ENCODE data around the gene DOK6.

DOK6 gene

DNA sequence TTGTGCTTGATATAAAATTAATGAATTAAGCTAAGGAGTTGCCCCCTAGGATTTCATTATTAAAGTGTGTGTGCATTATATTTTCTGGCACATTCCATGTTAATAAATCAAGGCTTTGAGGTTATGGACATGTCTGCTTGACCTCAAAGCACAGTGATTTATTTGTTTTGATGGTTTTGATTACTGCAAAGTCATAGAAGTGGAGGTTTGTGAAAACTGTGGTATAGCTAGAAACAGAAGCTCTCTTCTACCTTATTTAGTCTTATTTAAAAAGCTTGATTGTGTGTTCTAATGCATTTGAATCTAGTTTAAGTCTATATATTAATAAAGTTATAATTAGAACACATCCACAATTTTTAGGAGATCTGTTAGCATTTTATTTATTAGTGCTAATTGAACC lies 32.2 kb downstream of the DOK6 start:
- H3K27me3 ChIP-seq (ENCODE audit: control insufficient read depth, insufficient read depth, low read length), result no peaks in the 10 kb centered on the region
- no peak overlapping the region for H3K27ac ChIP-seq (ENCODE audit: low read length)
- no peaks in the 10 kb centered on the region for H3K36me3 ChIP-seq (ENCODE audit: control insufficient read depth, insufficient read depth, low read length)
- H3K4me1 ChIP-seq (ENCODE audit: control insufficient read depth, insufficient read depth, low read length), result no peaks in the 10 kb centered on the region
- no peaks in the 10 kb centered on the region for H3K9me3 ChIP-seq (ENCODE audit: control insufficient read depth, insufficient read depth, low read length)
- DNase-seq (ENCODE audit: low read depth, low spot score), result no peak
- no peak overlapping the region for H3K4me3 ChIP-seq (ENCODE audit: low read length)

DNA sequence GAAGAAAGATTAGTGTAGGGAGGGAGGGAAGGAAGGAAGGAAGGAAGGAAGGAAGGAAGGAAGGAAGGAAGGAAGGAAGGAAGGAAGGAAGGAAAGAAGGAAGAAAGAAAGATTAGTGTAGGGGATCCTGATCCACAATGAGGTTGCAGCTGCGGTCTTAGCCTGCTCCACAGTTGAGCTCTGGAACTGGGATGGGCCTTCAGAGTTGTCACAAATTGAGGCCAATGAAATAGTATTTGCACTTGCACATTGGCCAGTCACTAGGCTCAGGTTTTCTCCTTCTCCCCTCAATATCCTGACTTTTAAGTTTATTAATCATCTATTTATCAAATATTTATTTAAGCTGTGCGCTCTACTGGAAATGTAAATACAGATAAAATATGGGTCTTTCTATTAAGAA lies 34.3 kb downstream of the DOK6 start:
- DNase-seq (ENCODE audit: low read depth, low spot score), result no peak
- H3K27me3 ChIP-seq (ENCODE audit: control insufficient read depth, insufficient read depth, low read length), result no peaks in the 10 kb centered on the region
- no CpG with 5 or more reads among the region's 2 CpGs for WGBS (ENCODE audit: insufficient coverage, insufficient read length)
- H3K27ac ChIP-seq (ENCODE audit: low read length), result no peak overlapping the region
- no peaks in the 10 kb centered on the region for H3K36me3 ChIP-seq (ENCODE audit: control insufficient read depth, insufficient read depth, low read length)
- no peaks in the 10 kb centered on the region for H3K4me1 ChIP-seq (ENCODE audit: control insufficient read depth, insufficient read depth, low read length)
- no peak overlapping the region for H3K4me3 ChIP-seq (ENCODE audit: low read length)
- H3K9me3 ChIP-seq (ENCODE audit: control insufficient read depth, insufficient read depth, low read length), result no peaks in the 10 kb centered on the region

DNA sequence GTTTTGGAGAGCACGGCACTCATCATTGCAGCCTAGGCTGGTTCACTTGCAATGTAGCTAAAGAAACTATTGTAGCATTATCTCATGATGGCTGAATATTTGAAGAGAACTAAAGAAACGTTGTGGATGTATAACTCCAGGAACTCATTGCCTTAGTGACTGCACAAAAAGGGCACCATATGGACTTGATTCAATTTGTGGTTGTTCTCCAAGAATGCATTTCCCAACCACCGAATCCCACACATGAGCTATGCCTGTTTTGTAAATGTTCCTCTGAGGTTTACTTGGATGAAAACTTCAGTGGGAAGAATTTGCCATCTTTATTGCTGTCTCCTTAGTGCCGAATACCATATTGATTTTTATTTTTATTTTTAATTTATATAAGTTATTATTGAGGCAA lies 43.5 kb downstream of the DOK6 start:
- no peak for DNase-seq (ENCODE audit: low read depth, low spot score)
- H3K9me3 ChIP-seq (ENCODE audit: control insufficient read depth, insufficient read depth, low read length), result no peaks in the 10 kb centered on the region
- no peaks in the 10 kb centered on the region for H3K36me3 ChIP-seq (ENCODE audit: control insufficient read depth, insufficient read depth, low read length)
- H3K4me1 ChIP-seq (ENCODE audit: control insufficient read depth, insufficient read depth, low read length), result no peaks in the 10 kb centered on the region
- no CpG with 5 or more reads among the region's 4 CpGs for WGBS (ENCODE audit: insufficient coverage, insufficient read length)
- H3K27ac ChIP-seq (ENCODE audit: low read length), result no peak overlapping the region
- no peaks in the 10 kb centered on the region for H3K27me3 ChIP-seq (ENCODE audit: control insufficient read depth, insufficient read depth, low read length)
- H3K4me3 ChIP-seq (ENCODE audit: low read length), result no peak overlapping the region

DNA sequence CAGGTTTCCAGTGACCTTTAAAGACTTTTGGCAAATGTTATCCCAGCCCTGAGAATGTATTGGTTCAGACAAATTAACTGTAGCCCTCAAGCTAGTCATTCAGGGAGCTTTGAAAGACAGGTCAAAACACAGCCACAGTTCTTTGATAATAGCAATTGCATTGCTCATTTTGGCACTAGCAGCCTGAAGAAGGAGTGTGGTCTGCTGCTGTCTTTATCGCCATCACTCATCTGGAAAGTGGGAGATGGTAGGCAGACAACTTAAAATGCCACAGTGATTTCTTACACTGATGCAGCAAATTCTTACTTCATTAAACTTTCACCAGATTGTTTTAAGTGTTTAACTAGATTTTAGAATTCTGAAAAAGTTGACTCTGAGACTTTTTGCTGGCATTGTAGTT lies 47.2 kb downstream of the DOK6 start:
- Histone ChIP-seq H3K4me3 (ENCODE audit: low read length) (no peak overlapping the region), H3K27me3 (ENCODE audit: control insufficient read depth, insufficient read depth, low read length) (no peaks in the 10 kb centered on the region), H3K36me3 (ENCODE audit: control insufficient read depth, insufficient read depth, low read length) (no peaks in the 10 kb centered on the region), H3K27ac (ENCODE audit: low read length) (no peak overlapping the region), H3K4me1 (ENCODE audit: control insufficient read depth, insufficient read depth, low read length) (no peaks in the 10 kb centered on the region), H3K9me3 (ENCODE audit: control insufficient read depth, insufficient read depth, low read length) (no peaks in the 10 kb centered on the region)
- DNase-seq (ENCODE audit: low read depth, low spot score), result no peak
- no CpG with 5 or more reads among the region's 1 CpG for WGBS (ENCODE audit: insufficient coverage, insufficient read length)

DNA sequence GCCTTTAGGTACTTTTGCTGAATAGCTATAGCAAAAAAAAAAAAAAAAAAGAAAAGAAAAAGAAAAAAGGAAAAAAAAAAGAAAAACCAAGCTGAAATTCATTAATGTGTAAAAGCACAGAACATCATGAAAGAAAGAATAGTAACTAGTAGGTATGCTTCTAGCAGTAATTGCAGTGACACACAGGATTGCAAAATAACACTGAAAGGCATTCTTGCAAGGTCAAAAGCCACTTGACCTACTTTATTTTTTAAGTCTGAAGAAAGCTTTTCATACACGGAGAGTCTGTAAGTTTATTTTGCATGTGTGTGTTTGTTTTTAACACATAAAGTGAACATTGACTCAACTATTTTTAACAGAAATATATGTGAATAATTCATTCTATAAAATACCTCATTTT lies 54.4 kb downstream of the DOK6 start:
- Histone ChIP-seq H3K27ac (ENCODE audit: low read length) (no peak overlapping the region), H3K36me3 (ENCODE audit: control insufficient read depth, insufficient read depth, low read length) (no peaks in the 10 kb centered on the region), H3K4me1 (ENCODE audit: control insufficient read depth, insufficient read depth, low read length) (no peaks in the 10 kb centered on the region), H3K9me3 (ENCODE audit: control insufficient read depth, insufficient read depth, low read length) (no peaks in the 10 kb centered on the region), H3K27me3 (ENCODE audit: control insufficient read depth, insufficient read depth, low read length) (no peaks in the 10 kb centered on the region), H3K4me3 (ENCODE audit: low read length) (no peak overlapping the region)
- WGBS (ENCODE audit: insufficient coverage, insufficient read length), result no CpG with 5 or more reads among the region's 1 CpG
- DNase-seq (ENCODE audit: low read depth, low spot score), result no peak

DNA sequence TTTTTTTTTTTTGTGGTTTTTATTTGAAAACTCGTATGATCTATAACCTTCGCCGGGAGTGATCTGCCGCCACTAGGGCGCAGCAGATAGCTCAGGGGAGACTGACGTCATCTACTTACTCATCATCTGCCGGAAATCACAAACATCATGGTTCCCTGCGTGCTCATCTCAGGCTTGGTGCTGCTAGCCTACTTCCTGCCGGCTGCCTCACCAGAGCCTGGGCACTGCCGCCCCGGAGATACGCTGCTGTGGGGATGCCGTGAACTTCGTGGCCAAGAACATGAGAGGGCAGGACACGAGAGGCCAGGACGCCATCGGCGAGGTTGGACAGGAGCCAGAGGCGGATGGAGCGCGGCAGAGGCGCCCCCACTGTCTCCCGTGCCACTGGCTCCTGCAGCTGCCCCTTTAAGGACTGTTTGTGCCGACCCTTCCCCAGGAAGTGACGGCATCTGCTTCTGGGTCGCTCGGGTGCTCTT lies 68.8 kb downstream of the DOK6 start:
- no CpG with 5 or more reads among the region's 27 CpGs for WGBS (ENCODE audit: insufficient coverage, insufficient read length)
- no peaks in the 10 kb centered on the region for H3K9me3 ChIP-seq (ENCODE audit: control insufficient read depth, insufficient read depth, low read length)
- H3K36me3 ChIP-seq (ENCODE audit: control insufficient read depth, insufficient read depth, low read length), result no peaks in the 10 kb centered on the region
- DNase-seq (ENCODE audit: low read depth, low spot score), result no peak
- no peak overlapping the region for H3K27ac ChIP-seq (ENCODE audit: low read length)
- H3K27me3 ChIP-seq (ENCODE audit: control insufficient read depth, insufficient read depth, low read length), result no peaks in the 10 kb centered on the region
- no peak overlapping the region for H3K4me3 ChIP-seq (ENCODE audit: low read length)
- H3K4me1 ChIP-seq (ENCODE audit: control insufficient read depth, insufficient read depth, low read length), result 0 out of 2 replicates have a peak, but pooled peaks cover 1% of the 10 kb centered on the region

DNA sequence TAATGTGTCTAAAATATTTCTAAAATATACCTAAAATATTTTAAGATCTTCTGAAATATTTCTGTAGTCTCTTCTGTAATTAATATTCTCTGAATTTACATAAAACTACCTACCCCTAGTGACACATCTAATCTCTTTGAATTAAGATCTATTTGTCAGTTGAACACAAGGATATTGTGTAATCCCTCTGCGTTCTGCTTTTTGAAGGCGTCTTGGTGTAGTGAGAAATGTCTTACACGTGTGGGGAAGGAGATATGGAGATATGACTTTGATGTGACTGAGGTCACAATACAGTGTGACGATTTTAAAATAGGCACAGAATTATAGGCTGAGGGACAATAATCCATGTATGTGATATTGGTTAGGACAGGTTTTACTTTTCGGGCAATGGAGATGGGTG lies 79.8 kb downstream of the DOK6 start:
- Histone ChIP-seq H3K27me3 (ENCODE audit: control insufficient read depth, insufficient read depth, low read length) (no peaks in the 10 kb centered on the region), H3K4me1 (ENCODE audit: control insufficient read depth, insufficient read depth, low read length) (no peaks in the 10 kb centered on the region), H3K36me3 (ENCODE audit: control insufficient read depth, insufficient read depth, low read length) (no peaks in the 10 kb centered on the region), H3K27ac (ENCODE audit: low read length) (no peak overlapping the region), H3K4me3 (ENCODE audit: low read length) (no peak overlapping the region), H3K9me3 (ENCODE audit: control insufficient read depth, insufficient read depth, low read length) (no peaks in the 10 kb centered on the region)
- no CpG with 5 or more reads among the region's 5 CpGs for WGBS (ENCODE audit: insufficient coverage, insufficient read length)
- DNase-seq (ENCODE audit: low read depth, low spot score), result no peak

DNA sequence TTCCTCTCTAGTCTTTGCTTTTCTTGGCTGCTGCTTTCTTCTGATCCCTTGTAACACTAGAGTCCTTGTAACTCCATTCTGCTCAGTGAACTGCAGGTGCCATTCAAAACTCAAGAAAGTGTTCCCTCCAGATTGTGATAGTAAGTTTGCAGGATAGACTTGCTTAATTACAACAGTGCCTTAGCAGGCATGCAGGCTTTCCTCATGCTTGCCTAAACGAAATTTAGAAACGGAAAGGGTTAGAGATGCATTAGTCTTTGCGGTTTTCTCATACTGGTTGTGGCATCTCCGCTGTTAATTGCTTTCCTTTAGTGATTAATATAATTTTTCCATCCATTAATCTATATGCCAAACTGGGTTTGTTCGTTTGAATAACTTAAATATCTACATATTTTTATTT lies 82.9 kb downstream of the DOK6 start:
- WGBS (ENCODE audit: insufficient coverage, insufficient read length), result no CpG with 5 or more reads among the region's 5 CpGs

DNA sequence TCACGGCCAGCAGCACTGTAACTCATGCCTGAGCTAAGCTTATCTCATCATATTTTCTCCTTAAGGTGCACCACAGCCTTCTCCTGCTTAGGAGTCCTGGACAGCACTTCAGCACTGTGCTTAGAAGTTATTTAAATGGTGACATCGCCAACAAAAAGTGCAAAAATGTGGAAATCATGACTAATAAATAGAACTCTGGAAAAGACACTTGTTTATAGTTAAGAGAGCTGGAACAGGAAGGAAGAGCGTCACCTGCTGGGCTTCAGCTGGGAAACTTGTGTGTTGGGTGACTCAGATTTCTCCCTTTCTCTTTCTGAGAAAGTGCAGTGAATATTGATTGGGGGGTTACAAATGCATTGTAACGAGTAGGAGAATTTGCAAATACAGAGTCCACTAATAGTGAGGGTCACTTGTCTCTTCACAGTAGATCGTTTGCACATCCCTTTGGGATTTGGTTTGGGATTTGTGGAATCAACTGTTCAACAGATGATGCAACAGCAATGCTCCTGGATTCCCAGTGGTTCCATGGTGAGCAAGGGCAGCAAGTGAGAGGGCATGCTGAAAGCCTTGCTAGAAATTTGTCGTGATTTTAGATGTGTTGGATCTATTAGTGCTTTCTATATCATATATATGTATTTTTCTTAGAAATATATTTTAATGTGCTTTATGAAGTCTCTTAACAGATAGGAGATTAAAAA lies 84.2 kb downstream of the DOK6 start:
- Histone ChIP-seq H3K27ac (ENCODE audit: low read length) (no peak overlapping the region), H3K27me3 (ENCODE audit: control insufficient read depth, insufficient read depth, low read length) (no peaks in the 10 kb centered on the region), H3K36me3 (ENCODE audit: control insufficient read depth, insufficient read depth, low read length) (no peaks in the 10 kb centered on the region), H3K4me3 (ENCODE audit: low read length) (no peak overlapping the region), H3K4me1 (ENCODE audit: control insufficient read depth, insufficient read depth, low read length) (no peaks in the 10 kb centered on the region), H3K9me3 (ENCODE audit: control insufficient read depth, insufficient read depth, low read length) (no peaks in the 10 kb centered on the region)
- no peak for DNase-seq (ENCODE audit: low read depth, low spot score)
- no CpG with 5 or more reads among the region's 6 CpGs for WGBS (ENCODE audit: insufficient coverage, insufficient read length)

More for the DNA sequence above, 82.9 kb downstream of the DOK6 start:
- no peak for DNase-seq (ENCODE audit: low read depth, low spot score)
- no peak overlapping the region for H3K4me3 ChIP-seq (ENCODE audit: low read length)
- H3K9me3 ChIP-seq (ENCODE audit: control insufficient read depth, insufficient read depth, low read length), result no peaks in the 10 kb centered on the region
- H3K27me3 ChIP-seq (ENCODE audit: control insufficient read depth, insufficient read depth, low read length), result no peaks in the 10 kb centered on the region
- H3K36me3 ChIP-seq (ENCODE audit: control insufficient read depth, insufficient read depth, low read length), result no peaks in the 10 kb centered on the region
- no peak overlapping the region for H3K27ac ChIP-seq (ENCODE audit: low read length)
- H3K4me1 ChIP-seq (ENCODE audit: control insufficient read depth, insufficient read depth, low read length), result no peaks in the 10 kb centered on the region

DNA sequence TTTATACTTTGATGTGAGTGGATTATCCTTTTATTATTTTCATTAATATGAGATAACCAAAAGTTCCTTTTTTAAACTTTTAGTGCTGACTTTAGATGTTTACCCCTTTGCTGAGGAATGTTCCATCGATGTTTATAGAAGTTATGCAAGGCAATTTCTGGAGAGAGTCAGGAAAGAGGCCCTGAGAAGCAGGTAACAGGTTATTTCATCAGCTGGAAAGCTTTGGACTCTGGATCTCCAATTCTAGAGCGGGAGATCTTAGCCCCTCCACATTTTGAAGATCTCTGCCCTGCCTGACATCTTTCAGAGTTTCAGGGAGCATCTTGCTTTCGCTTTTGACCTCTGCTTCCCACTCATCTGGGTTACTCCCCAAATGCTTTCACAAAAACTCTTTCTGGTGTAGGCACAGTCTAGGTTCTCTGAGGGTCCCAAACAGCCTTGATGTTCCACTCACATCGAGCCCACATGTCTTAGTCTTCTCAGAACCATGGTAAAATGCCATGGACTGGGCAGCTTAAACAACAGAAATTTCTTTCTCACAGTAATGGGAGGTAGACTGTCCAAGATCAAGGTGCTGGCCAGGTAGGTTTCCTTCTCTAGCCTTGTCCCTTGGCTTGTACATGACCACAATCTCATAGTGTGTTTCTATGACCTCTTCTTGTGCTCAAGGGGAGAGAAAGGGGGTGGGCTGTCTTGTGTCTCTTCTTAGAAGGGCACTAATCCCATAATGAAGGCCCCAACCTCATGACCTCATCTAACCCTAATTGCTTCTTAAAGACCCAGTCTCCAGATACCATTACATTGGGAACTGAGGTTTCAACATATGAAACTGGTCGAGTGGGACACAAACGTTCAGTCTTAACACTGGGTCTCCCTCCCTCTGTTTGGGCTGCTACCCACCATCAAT lies 87.1 kb downstream of the DOK6 start:
- no CpG with 5 or more reads among the region's 6 CpGs for WGBS (ENCODE audit: insufficient coverage, insufficient read length)
- no peak overlapping the region for H3K27ac ChIP-seq (ENCODE audit: low read length)
- no peaks in the 10 kb centered on the region for H3K4me1 ChIP-seq (ENCODE audit: control insufficient read depth, insufficient read depth, low read length)
- no peaks in the 10 kb centered on the region for H3K27me3 ChIP-seq (ENCODE audit: control insufficient read depth, insufficient read depth, low read length)
- no peak for DNase-seq (ENCODE audit: low read depth, low spot score)
- H3K9me3 ChIP-seq (ENCODE audit: control insufficient read depth, insufficient read depth, low read length), result no peaks in the 10 kb centered on the region
- no peaks in the 10 kb centered on the region for H3K36me3 ChIP-seq (ENCODE audit: control insufficient read depth, insufficient read depth, low read length)
- H3K4me3 ChIP-seq (ENCODE audit: low read length), result no peak overlapping the region
